K562 (cell line): ENCODE measurements around the gene RPTOR. TPM values are rescaled to one million over a fixed set of nuclear protein-coding genes. Genes with fewer than 3 reads are reported as not detected.

ENCODE experiments used
- ATAC-seq: fragments of 200-7000 bp; cut with Tn5 transposase; 3 replicates; pipeline ENCODE4 v1.9.1; 2020; ENCODE audit warnings: moderate library complexity
- BruUV-seq: library from RNA; stranded (reverse); fragments of 400-500 nt; replicated peaks from 2 replicates; lab custom pipeline; 2021; lab: Mats Ljungman, UMichigan
- CTCF ChIA-PET: fragments of 300-600 bp; formaldehyde crosslinking; extraction: SDS; loops from one replicate; lab custom pipeline; 2021; ENCODE audit warnings: low intra/inter-chr PET ratio; lab: Yijun Ruan, JAX
- POLR2A ChIA-PET: fragments of 300-600, 350-650 bp; sonication (Branson Sonifier 250); formaldehyde crosslinking; extraction: SDS; loops from one replicate; lab custom pipeline; 2021; ENCODE audit warnings: antibody characterized with exemption, inconsistent platforms; lab: Yijun Ruan, JAX
- DNase-seq, 4 experiments: peaks; one replicate each; pipeline versions ENCODE4 v3.0.0 to v3.0.0-alpha.2; 2011 to 2018; ENCODE audit warnings: low spot score in 3 of 4, mixed read lengths in 3 of 4; ENCODE audit errors: extremely low read depth in 1 of 4
- FAIRE-seq: peaks from 2 replicates; lab custom pipeline; 2011; peaks lifted over from hg19 to GRCh38; lab: Jason Lieb, UNC
- H2AFZ ChIP-seq: 2 replicates; pipeline ENCODE4 v1.6.0; 2011; ENCODE audit warnings: low read depth, low read length, control low read depth, inconsistent platforms
- H3K27ac ChIP-seq: fragments of 200-600 bp; 3 replicates; pipeline ENCODE4 v1.8.0; 2011; ENCODE audit warnings: low read depth, mild to moderate bottlenecking, control low read depth, inconsistent platforms, low read length, moderate library complexity, mixed read lengths; ENCODE audit errors: extremely low read depth
- H3K27me3 ChIP-seq, 2 experiments: fragments of 300-600 bp in 1 of 2; 2 replicates in 1 of 2; 3 replicates in 1 of 2; pipeline versions ENCODE4 v1.6.0 to v1.8.0; 2011; ENCODE audit warnings: inconsistent platforms in 2 of 2, low read length in 2 of 2, mild to moderate bottlenecking in 1 of 2, mixed read lengths in 1 of 2, moderate library complexity in 1 of 2; ENCODE audit not compliant: control insufficient read depth in 2 of 2, insufficient read depth in 2 of 2
- H3K36me3 ChIP-seq: fragments of 300-600 bp; 3 replicates; pipeline ENCODE4 v1.8.0; 2011; ENCODE audit warnings: mild to moderate bottlenecking, low read length, inconsistent platforms; ENCODE audit not compliant: control insufficient read depth, insufficient read depth
- H3K4me1 ChIP-seq, 2 experiments: fragments of 200-600 bp in 1 of 2; replicated peaks in 1 of 2; 2 replicates in 1 of 2; 3 replicates in 1 of 2; pipeline versions ENCODE4 v1.5.1 to v1.8.0; 2011; ENCODE audit warnings: inconsistent platforms in 2 of 2, low read length in 2 of 2, mild to moderate bottlenecking in 1 of 2, mixed read lengths in 1 of 2, moderate library complexity in 1 of 2; ENCODE audit not compliant: control insufficient read depth in 2 of 2, insufficient read depth in 2 of 2
- H3K4me2 ChIP-seq: 2 replicates; pipeline ENCODE4 v1.6.1; 2011; ENCODE audit warnings: low read length, control low read depth, inconsistent platforms, mixed read lengths; ENCODE audit not compliant: insufficient read depth
- H3K4me3 ChIP-seq: fragments of 200-600 bp; sonication (generic), shearing (Covaris generic); 2 replicates; pipeline ENCODE4 v1.5.1; 2016; ENCODE audit warnings: control low read depth, inconsistent platforms
- H3K79me2 ChIP-seq: fragments of 200-600 bp; 3 replicates; pipeline ENCODE4 v1.8.0; 2011; ENCODE audit warnings: low read length, inconsistent platforms; ENCODE audit not compliant: control insufficient read depth, insufficient read depth
- H3K9ac ChIP-seq, 2 experiments: 2 replicates each; pipeline versions ENCODE4 v1.6.0 to v1.6.1; 2011; ENCODE audit warnings: low read depth in 2 of 2, low read length in 2 of 2, control low read depth in 1 of 2, inconsistent platforms in 1 of 2, mild to moderate bottlenecking in 1 of 2, mixed read lengths in 1 of 2; ENCODE audit not compliant: insufficient read depth in 1 of 2
- H3K9me1 ChIP-seq: one replicate; pipeline ENCODE4 v1.6.0; 2011; ENCODE audit warnings: inconsistent platforms, mild to moderate bottlenecking, low read length, moderate library complexity; ENCODE audit not compliant: control insufficient read depth, insufficient read depth
- H3K9me3 ChIP-seq: replicated peaks from 2 replicates; pipeline ENCODE4 v1.5.1; 2011; ENCODE audit warnings: low read depth, low read length, inconsistent platforms; ENCODE audit not compliant: control insufficient read depth, insufficient read depth
- H4K20me1 ChIP-seq: replicated peaks from 2 replicates; pipeline ENCODE4 v1.6.1; 2011; ENCODE audit warnings: low read length, inconsistent platforms, mixed read lengths; ENCODE audit not compliant: control insufficient read depth, insufficient read depth
- ATF1 ChIP-seq, 2 experiments: fragments of 450-650 bp in 1 of 2; IDR thresholded peaks; 2 replicates each; pipeline ENCODE4 v1.6.1; 2016; ENCODE audit warnings: missing compliant biosample characterization in 1 of 2, missing genetic modification characterization in 1 of 2
- CHAMP1 ChIP-seq: fragments of 450-650 bp; IDR thresholded peaks from 2 replicates; pipeline ENCODE4 v1.6.1; 2016; ENCODE audit warnings: mild to moderate bottlenecking
- CREB3 ChIP-seq: fragments of 450-650 bp; conservative IDR thresholded peaks from 2 replicates; pipeline ENCODE4 v1.6.1; 2016; ENCODE audit warnings: missing genetic modification characterization, low read depth, mild to moderate bottlenecking, missing compliant biosample characterization, moderate library complexity
- ELF2 ChIP-seq: fragments of 250-450 bp; sonication (Bioruptor Pico); IDR thresholded peaks from 2 replicates; pipeline ENCODE4 v1.5.0; 2021; ENCODE audit warnings: mild to moderate bottlenecking
- ERF ChIP-seq: fragments of 450-650 bp; formaldehyde crosslinking; IDR thresholded peaks from 2 replicates; pipeline ENCODE4 v1.4.0; 2020; ENCODE audit warnings: mild to moderate bottlenecking, mixed read lengths
- FOXA3 ChIP-seq, 2 experiments: fragments of 450-650 bp in 1 of 2; sonication (generic) in 1 of 2; formaldehyde crosslinking; IDR thresholded peaks in 1 of 2; conservative IDR thresholded peaks in 1 of 2; 2 replicates each; pipeline versions ENCODE4 v1.4.0 to v1.8.0; 2020 to 2022; ENCODE audit warnings: mild to moderate bottlenecking in 2 of 2, missing genetic modification reagents in 1 of 2
- GTF2F1 ChIP-seq: IDR thresholded peaks from 2 replicates; pipeline ENCODE4 v1.6.1; 2011; ENCODE audit warnings: low read depth, low read length, improper control_type of control experiment
- HEY1 ChIP-seq: fragments of 250-450 bp; sonication (Bioruptor Pico); IDR thresholded peaks from 2 replicates; pipeline ENCODE4 v1.5.0; 2020; ENCODE audit warnings: mild to moderate bottlenecking, moderate library complexity, borderline replicate concordance
- HMG20B ChIP-seq: fragments of 250-450 bp; sonication (Bioruptor Pico); IDR thresholded peaks from 2 replicates; pipeline ENCODE4 v1.5.0; 2021; ENCODE audit warnings: mild to moderate bottlenecking
- MYC ChIP-seq, 2 experiments: fragments of 250-450 bp in 1 of 2; sonication (Bioruptor Pico) in 1 of 2; IDR thresholded peaks; 2 replicates each; pipeline versions ENCODE4 v1.5.1 to v1.6.1; 2012 to 2021; ENCODE audit warnings: low read depth in 2 of 2, borderline replicate concordance in 1 of 2, improper control_type of control experiment in 1 of 2, low read length in 1 of 2, mild to moderate bottlenecking in 1 of 2, moderate library complexity in 1 of 2
- TCFL5 ChIP-seq: fragments of 250-450 bp; sonication (Bioruptor Pico); conservative IDR thresholded peaks from 2 replicates; pipeline ENCODE4 v1.6.1; 2021; ENCODE audit warnings: mild to moderate bottlenecking, moderate library complexity, matching md5 sums
- ZBTB1 ChIP-seq: sonication (generic); formaldehyde crosslinking; IDR thresholded peaks from 2 replicates; pipeline ENCODE4 v1.8.1; 2023; ENCODE audit warnings: missing genetic modification reagents, low read depth, mild to moderate bottlenecking, borderline replicate concordance
- WGBS: fragments of 100-300 bp; shearing (Covaris generic); methylation state at CpG from one replicate; pipeline ENCODE4 v1.1.6; 2016; ENCODE audit warnings: low coverage, mixed read lengths; ENCODE audit not compliant: insufficient coverage; ENCODE audit errors: missing lambda C conversion rate; 5-methylcytosine and 5-hydroxymethylcytosine counted together
- in situ Hi-C: fragments of 300-500 bp; cut with MboI; formaldehyde crosslinking; loops from 4 replicates; pipeline ENCODE4 v1.15.0; 2018; ENCODE audit warnings: inconsistent platforms, mixed read lengths
- intact Hi-C: fragments of 100-400 bp; cut with micrococcal nuclease; formaldehyde crosslinking; loops from 2 replicates; pipeline ENCODE4 v1.14.2; 2022
- polyA plus RNA-seq, 8 experiments: library from polyadenylated mRNA; depleted of rRNA in 4 of 8; stranded (reverse) in 5 of 8; unstranded in 3 of 8; fragments of >200 nt; fragmentation: Nextera tagmentation in 2 of 8; fragmentation: Illumina TruSeq in 1 of 8; extraction: Ambion mirVana in 2 of 8; extraction: Trizol in 1 of 8; gene quantifications; 2 replicates each; pipeline versions ENCODE4 v1.2.1 to v1.2.3, GENCODE V29; 2011 to 2014; ENCODE audit warnings: inconsistent platforms in 1 of 8, missing spikeins in 1 of 8
- total RNA-seq, 7 experiments: library from RNA; depleted of rRNA in 6 of 7; stranded (reverse); fragments of >200 nt in 6 of 7; fragmentation: Illumina TruSeq in 2 of 7; extraction: Trizol in 2 of 7; gene quantifications; 2 replicates each; pipeline versions ENCODE4 v1.2.1 to v1.2.3, GENCODE V29; 2011 to 2021; ENCODE audit warnings: low replicate concordance in 1 of 7
- TF ChIP-seq, protein P1 (sequence below): sonication (generic); formaldehyde crosslinking; IDR thresholded peaks from 2 replicates; pipeline ENCODE4 v1.8.0; 2022; ENCODE audit warnings: mild to moderate bottlenecking, missing genetic modification reagents

The RPTOR gene
- total and polyA plus RNA-seq, 9 of the 15 experiments (the other 6 are each of a cell fraction or from before 2014, with no cell fraction given) = 0.24 to 54.1 (median 10.2) TPM

- TF ChIP-seq CHAMP1 = no peak
- no peak for TF ChIP-seq GTF2F1
- no peak for TF ChIP-seq ELF2 (CRISPR knock-in tag)
- no peak for TF ChIP-seq ATF1 (CRISPR knock-in tag; IDR thresholded peaks at IDR 0.05)
- TF ChIP-seq ATF1 (tag; IDR thresholded peaks at IDR 0.05) = no peak
- no peak for TF ChIP-seq ZBTB1 (CRISPR knock-in tag)
These were observed 269.9 kb downstream of the RPTOR start (continued) for GRCh38 chr17:80814491-80814890.

DNA sequence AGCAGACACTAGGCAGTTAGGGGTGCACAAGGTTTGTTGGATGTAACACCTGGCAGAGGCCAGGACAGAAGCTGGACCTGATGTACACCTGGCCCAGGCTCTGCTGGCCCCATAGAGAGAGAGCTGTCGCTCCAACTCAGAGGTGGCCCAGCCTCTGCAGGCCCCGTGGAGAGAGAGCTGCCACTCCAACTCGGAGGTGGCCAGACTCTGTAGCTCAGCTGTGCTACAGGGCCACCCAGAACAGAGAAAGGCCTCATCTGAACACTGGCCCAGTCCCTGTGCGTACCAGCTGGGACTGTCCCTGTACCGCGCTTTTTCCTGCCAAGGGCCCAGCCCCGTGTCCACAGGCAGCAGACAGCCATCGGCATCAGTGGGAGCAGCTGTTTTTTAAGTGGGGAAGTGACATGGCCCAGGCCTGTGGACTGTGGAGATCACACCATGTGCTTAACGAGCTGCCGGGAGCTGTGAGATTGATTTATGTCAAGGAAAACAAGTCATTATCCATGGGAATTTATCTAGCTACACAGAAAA is 270.6 kb downstream of the RPTOR start:
- ATAC-seq (no peak), FAIRE-seq (no peak), DNase-seq (no peak)
- H3K4me3 ChIP-seq = no peak overlapping the region
- no peaks in the 10 kb centered on the region for H3K79me2 ChIP-seq
- H3K27me3 ChIP-seq = no peaks in the 10 kb centered on the region
- intact Hi-C loops (no loop called here), in situ Hi-C loops (no loop called here)
- no peaks in the 10 kb centered on the region for H3K9me3 ChIP-seq
- H3K36me3 ChIP-seq = peaks cover 19% of the 10 kb centered on the region; the same call in 2 of the 3 replicates
- no TSS peak for BruUV-seq
- peaks cover 0 to 16% of the 10 kb centered on the region in 2 experiments; a peak in 2 of 5 replicates for H3K4me1 ChIP-seq
- CTCF ChIA-PET = no interaction called here
- 0 out of 2 replicates have a peak, but pooled peaks cover 3% of the 10 kb centered on the region for H4K20me1 ChIP-seq
- POLR2A ChIA-PET = interaction anchor here (0.5 to 1.1 kb wide), 2 partner anchors 16 to 82 kb away, joined by 3 to 4 read pairs; no protein-coding TSS in a partner anchor
- no peak for TF ChIP-seq HMG20B
- TF ChIP-seq CREB3 (tag) = no peak
- TF ChIP-seq ERF (CRISPR knock-in tag) = no peak
- no peak for TF ChIP-seq MYC (IDR thresholded peaks at IDR 0.05; ENCODE audit: low read depth, low read length)
- no peak for TF ChIP-seq MYC (CRISPR knock-in tag; IDR thresholded peaks at IDR 0.05; ENCODE audit: borderline replicate concordance, low read depth)
- no peak for TF ChIP-seq HEY1
- TF ChIP-seq FOXA3 (CRISPR knock-in tag; conservative IDR thresholded peaks at IDR 0.05 in 1 of 2, IDR thresholded peaks at IDR 0.05 in 1 of 2) = no peak
- no peak for TF ChIP-seq TCFL5 (CRISPR knock-in tag)
- TF ChIP-seq, protein P1, sequence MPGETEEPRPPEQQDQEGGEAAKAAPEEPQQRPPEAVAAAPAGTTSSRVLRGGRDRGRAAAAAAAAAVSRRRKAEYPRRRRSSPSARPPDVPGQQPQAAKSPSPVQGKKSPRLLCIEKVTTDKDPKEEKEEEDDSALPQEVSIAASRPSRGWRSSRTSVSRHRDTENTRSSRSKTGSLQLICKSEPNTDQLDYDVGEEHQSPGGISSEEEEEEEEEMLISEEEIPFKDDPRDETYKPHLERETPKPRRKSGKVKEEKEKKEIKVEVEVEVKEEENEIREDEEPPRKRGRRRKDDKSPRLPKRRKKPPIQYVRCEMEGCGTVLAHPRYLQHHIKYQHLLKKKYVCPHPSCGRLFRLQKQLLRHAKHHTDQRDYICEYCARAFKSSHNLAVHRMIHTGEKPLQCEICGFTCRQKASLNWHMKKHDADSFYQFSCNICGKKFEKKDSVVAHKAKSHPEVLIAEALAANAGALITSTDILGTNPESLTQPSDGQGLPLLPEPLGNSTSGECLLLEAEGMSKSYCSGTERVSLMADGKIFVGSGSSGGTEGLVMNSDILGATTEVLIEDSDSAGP = no peak
- no peak overlapping the region for H3K4me2 ChIP-seq
- no peak overlapping the region for H2AFZ ChIP-seq
- peaks cover 6% of the 10 kb centered on the region for H3K9me1 ChIP-seq
- WGBS = 85% methylated on average over 9 of the region's 10 CpGs
- H3K9ac ChIP-seq = peak overlapping the region in 1 of 2 experiments; percentile 29; a peak in 1 of 4 replicates
- no peak overlapping the region for H3K27ac ChIP-seq
